Stimulated activated CD8-positive, alpha-beta memory T cell treated with anti-CD3 and anti-CD28 coated beads, Interleukin-15, amount 100 ng/mL, for 24 hours (primary cell): ENCODE data around the gene NRSN2.

Experiments
- DNase-seq: peaks from one replicate; pipeline ENCODE4 v3.0.0-alpha.2; 2020; ENCODE audit warnings: low read depth

The NRSN2 gene

GRCh38 chr20:346640-347316 lies at the start of gene NRSN2:
Gene NRSN2, plus strand, starts transcription at chr20:347111. Its CDS starts 2,533 bp downstream, at chr20:349644.
- DNase-seq = no peak

- DNase-seq = peak; percentile 9
Measured at GRCh38 chr20:297925-298775, 48.8 kb upstream of the NRSN2 start.

- no peak for DNase-seq
Measured at GRCh38 chr20:298776-299391, 48.0 kb upstream of the NRSN2 start.

- no peak for DNase-seq
Measured at GRCh38 chr20:300345-300990, 46.4 kb upstream of the NRSN2 start.

DNA sequence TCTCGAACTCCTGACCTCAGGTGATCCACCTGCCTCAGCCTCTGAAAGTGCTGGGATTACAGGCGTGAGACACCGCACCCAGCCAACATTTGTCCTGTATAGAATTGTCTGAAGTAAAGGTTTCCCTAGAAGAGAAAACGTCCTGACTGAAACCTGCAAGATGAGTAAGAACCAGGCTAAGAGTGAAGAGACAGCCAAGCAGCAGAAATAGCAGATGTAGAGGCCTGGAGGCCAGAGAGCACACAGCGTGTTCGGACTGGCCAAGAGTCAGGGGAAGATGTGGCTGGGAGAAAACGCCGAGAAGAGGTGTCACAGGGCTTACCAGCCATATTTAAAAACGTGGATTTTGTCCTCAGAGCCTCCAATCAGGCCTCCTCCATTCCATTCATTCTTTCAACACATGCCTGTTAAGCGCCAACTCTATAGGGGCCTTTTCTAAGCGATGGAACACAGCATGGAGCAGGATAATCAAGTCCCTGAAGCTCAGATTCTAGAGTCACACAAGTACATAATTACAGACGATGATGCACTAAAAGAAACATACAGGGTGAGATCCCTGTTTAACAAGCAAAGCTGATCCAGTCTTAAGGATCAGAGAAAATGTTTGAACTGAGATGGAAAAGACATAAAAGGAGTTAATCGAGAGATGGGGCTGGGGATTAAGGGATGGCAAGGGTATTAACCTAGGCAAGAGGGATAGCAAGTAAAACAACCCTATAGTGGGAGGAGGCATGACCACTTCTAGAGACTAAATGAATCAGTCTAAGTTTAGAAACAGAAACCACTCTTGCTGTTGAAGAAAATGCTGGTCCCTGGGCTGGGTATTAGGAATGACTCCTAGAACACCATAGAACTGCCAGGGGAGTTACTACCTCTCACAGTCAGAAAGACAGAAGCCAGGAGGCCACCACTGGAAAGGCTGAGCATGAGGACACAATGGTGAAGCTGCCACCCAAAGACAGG lies 44.7 kb upstream of the NRSN2 start:
- DNase-seq = no peak

- DNase-seq = no peak
Measured at GRCh38 chr20:305745-306144, 41.2 kb upstream of the NRSN2 start.

DNA sequence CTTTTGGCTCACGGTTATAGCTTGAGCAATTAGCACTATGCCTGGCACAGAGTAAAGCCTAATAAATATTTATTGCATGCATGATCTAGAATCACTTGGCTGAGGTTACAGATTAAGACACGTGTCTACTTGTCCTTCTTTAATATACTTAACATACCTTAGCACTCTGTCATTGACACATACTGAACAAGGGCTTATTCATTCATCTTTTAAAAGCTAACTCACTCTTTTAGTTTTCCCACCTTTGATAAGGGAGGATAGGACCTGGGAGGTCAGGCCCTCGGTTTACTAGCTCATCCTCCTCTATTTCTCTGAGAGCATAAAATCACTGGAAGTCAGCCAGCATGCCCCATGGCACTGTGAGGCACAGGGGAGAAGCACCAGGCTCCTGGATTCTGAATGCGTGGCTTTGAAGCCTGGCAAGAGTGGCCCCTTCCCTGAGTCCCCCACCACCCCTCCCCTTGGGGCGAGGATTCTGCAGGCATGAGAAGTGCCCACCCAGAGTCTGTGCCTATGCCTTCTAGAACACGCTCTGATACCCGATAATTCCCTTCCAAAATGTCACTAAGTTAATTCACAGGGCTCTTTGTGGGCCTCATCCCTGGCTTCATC lies 38.4 kb upstream of the NRSN2 start:
- no peak for DNase-seq

DNA sequence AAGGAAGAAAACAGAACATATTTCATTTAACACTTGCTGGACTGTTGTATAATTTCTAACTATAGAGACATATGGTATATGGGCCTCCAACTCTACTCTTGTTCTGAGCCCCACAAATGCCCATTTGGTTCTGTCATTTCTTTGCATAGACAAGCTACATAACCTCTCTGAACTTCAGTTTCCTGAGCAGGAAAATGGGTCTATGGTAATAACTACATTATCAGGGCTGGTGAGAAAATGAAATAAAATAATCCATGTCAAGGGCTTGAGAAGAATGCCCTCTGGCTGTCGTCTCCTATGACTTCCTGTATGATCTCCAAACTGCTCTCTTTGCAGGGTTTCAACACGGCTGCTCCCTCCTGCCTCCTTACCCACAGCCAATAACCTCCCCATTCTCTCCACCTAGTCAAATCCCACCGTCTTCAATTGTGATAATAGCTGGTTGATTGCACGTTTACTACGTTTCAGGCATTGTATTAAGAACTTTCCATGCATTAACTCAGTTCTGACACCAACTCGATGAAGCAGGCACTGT lies 37.5 kb upstream of the NRSN2 start:
- DNase-seq = no peak

GRCh38 chr20:309841-310644 lies 36.9 kb upstream of the NRSN2 start:
- DNase-seq = peak; percentile 57

GRCh38 chr20:310645-311044 lies 36.3 kb upstream of the NRSN2 start:
- no peak for DNase-seq

DNA sequence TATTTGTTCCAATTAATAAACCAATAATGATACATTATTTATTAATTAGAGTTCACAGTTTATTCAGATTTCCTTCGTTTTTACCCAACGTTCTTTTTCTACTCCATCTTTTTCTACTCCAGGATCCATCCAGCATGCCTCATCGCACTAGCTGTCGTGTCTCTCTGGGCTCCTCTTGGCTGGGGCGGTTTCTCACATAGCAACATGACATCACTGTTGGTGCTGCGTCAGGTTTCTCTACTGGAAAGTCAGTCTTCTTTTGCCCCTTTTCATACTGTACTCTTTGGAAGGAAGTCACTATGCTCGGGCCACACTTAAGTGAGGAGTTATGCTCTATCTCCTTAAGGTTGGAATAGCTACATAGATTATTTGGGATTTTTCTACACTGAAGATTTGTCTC lies 35.3 kb upstream of the NRSN2 start:
- DNase-seq = no peak

GRCh38 chr20:312067-312466 lies 34.8 kb upstream of the NRSN2 start:
- no peak for DNase-seq

DNA sequence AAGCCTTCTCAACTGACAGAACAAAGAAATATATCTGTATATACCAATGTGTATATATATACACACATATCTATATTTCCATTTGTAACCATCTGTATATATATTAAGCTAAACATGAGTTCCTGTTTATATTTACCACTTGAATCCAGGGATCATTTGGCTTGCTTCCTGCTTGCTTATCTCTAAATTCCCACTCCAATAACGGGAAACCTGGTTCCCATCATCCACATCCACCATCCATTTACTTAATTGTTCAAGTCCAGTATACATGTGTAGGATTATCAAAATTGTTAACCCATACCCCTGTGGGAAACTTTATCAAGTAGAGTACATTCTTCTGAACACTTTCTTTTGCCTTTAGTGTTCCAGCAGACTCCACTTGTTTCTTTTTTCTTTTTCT lies 34.0 kb upstream of the NRSN2 start:
- no peak for DNase-seq

DNA sequence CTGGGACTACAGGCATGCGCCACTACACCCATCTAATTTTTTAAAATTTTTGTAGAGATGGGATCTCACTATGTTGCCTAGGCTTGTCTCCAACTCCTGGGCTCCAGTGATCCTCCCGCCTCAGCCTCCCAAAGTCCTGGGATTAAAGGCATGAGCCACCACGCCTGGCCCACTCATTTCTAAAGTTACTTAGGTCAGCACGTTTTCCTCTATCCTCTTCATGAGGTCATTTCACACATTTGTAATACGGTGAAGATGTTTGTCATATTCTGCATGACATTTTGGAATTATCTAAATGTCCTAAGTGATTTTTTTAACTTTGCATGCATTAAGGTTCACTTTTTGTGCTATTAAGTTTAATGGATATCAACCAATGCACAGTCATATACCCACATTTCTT lies 33.5 kb upstream of the NRSN2 start:
- DNase-seq = no peak

- DNase-seq = no peak
Measured at GRCh38 chr20:313948-314347, 33.0 kb upstream of the NRSN2 start.

GRCh38 chr20:316316-317068 lies 30.4 kb upstream of the NRSN2 start:
- no peak for DNase-seq

GRCh38 chr20:324177-325044 lies 22.5 kb upstream of the NRSN2 start:
- peak; percentile 84 for DNase-seq
